A549 (cell line): ENCODE results near the gene SLC27A1.

ENCODE experiments used
- HOXB13 ChIP-seq: fragments of 250-450 bp; sonication (Bioruptor Pico); IDR thresholded peaks from 2 replicates; pipeline ENCODE4 v1.5.0; 2020; ENCODE audit warnings: low read depth, mild to moderate bottlenecking, moderate library complexity
- POLR2A ChIP-seq: IDR thresholded peaks from 2 replicates; pipeline ENCODE4 v1.6.1; 2012; ENCODE audit warnings: mild to moderate bottlenecking, low read length
- SMC3 ChIP-seq: fragments of >200 bp; sonication (Bioruptor Twin); formaldehyde crosslinking; IDR thresholded peaks from 3 replicates; pipeline ENCODE4 v1.6.1; 2018; ENCODE audit warnings: inconsistent platforms
- TF ChIP-seq, protein P1 (sequence below): fragments of 250-450 bp; sonication (Bioruptor Pico); IDR thresholded peaks from 2 replicates; pipeline ENCODE4 v1.5.0; 2020; ENCODE audit warnings: low read depth, mild to moderate bottlenecking, moderate library complexity
- TF ChIP-seq, protein P2 (sequence below): fragments of >200 bp; sonication (Bioruptor Twin); formaldehyde crosslinking; IDR thresholded peaks from 3 replicates; pipeline ENCODE4 v1.5.1; 2016

DNA sequence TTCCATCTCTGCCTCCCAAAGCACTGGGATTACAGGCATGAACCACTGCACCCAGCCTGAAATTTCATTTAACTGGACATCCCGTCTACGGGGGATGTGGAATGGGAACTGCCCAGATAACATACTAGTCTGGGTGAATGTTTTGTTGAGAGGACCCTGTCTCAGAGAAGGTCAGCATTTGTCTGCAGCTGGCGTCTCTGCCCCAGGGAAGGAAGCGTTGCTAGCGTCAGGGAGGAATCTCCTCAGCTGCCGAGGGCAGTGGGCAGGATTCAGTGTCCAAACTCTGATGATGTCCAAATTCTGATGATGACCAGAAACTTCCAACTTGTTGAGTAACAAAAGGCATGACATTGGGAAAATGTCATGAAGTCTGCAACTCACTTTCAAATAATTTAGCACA lies 12.7 kb upstream of the SLC27A1 start:
- TF ChIP-seq, protein P1, sequence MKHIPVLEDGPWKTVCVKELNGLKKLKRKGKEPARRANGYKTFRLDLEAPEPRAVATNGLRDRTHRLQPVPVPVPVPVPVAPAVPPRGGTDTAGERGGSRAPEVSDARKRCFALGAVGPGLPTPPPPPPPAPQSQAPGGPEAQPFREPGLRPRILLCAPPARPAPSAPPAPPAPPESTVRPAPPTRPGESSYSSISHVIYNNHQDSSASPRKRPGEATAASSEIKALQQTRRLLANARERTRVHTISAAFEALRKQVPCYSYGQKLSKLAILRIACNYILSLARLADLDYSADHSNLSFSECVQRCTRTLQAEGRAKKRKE = no peak
- TF ChIP-seq SMC3 = no peak
- TF ChIP-seq, protein P2, sequence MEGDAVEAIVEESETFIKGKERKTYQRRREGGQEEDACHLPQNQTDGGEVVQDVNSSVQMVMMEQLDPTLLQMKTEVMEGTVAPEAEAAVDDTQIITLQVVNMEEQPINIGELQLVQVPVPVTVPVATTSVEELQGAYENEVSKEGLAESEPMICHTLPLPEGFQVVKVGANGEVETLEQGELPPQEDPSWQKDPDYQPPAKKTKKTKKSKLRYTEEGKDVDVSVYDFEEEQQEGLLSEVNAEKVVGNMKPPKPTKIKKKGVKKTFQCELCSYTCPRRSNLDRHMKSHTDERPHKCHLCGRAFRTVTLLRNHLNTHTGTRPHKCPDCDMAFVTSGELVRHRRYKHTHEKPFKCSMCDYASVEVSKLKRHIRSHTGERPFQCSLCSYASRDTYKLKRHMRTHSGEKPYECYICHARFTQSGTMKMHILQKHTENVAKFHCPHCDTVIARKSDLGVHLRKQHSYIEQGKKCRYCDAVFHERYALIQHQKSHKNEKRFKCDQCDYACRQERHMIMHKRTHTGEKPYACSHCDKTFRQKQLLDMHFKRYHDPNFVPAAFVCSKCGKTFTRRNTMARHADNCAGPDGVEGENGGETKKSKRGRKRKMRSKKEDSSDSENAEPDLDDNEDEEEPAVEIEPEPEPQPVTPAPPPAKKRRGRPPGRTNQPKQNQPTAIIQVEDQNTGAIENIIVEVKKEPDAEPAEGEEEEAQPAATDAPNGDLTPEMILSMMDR = no peak
- no peak for TF ChIP-seq HOXB13 (CRISPR knock-in tag)
- TF ChIP-seq POLR2A = no peak
